Measurements from ENCODE around the gene NDRG3. TPM values are rescaled to one million over a fixed set of nuclear protein-coding genes. Genes with fewer than 3 reads are reported as not detected.

NDRG3 gene
- total RNA-seq, 4 donors from 2014 or later, result 19.2 to 24.2 (median 22.7) TPM

DNA sequence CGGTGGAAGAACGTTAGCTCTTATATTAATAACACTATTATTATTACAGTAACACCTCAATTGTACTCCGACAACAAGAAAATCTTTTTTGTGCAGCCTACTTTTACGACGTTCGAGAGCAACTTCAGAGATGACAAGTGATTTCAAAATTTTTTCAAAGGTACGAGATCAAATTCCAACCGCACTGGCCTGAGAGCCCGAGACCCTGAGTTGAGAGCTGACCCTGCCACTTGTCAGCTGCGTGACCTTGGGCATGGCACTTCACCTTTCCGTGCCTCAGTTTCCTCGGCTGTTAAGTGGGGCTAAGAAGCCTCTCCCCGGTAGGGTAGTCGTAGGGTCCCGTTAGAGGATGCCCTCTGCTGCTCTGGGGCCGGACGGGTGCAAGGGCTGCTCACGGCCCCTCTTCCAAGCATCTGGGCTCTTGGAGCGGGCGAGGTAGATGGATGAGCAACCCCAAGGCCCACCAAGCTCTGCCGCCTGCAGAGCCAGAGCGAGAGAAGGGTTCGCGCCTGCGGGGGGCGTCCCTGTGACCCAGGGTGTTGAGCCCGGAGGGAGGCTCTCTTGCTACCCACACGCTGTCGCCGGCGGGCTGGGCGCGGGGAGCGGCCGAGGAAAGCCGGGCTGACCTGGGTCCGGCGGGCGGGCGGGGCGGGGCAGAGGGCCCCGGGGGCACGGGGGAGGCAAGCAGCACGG is 510 bp downstream of the NDRG3 start:
- H3K27me3 ChIP-seq, result no peaks in the 10 kb centered on the region
- H3K4me1 ChIP-seq, result peaks cover 20% of the 10 kb centered on the region
- no peaks in the 10 kb centered on the region for H3K9me3 ChIP-seq
- WGBS, result 7% methylated on average over 11 of the region's 44 CpGs
- H3K27ac ChIP-seq, result no peak overlapping the region
- TF ChIP-seq EP300 (IDR thresholded peaks at IDR 0.05) (no peak), POLR2A (IDR thresholded peaks at IDR 0.05) (no peak), POLR2AphosphoS5 (IDR thresholded peaks at IDR 0.05) (no peak)
- TF ChIP-seq, protein P1, sequence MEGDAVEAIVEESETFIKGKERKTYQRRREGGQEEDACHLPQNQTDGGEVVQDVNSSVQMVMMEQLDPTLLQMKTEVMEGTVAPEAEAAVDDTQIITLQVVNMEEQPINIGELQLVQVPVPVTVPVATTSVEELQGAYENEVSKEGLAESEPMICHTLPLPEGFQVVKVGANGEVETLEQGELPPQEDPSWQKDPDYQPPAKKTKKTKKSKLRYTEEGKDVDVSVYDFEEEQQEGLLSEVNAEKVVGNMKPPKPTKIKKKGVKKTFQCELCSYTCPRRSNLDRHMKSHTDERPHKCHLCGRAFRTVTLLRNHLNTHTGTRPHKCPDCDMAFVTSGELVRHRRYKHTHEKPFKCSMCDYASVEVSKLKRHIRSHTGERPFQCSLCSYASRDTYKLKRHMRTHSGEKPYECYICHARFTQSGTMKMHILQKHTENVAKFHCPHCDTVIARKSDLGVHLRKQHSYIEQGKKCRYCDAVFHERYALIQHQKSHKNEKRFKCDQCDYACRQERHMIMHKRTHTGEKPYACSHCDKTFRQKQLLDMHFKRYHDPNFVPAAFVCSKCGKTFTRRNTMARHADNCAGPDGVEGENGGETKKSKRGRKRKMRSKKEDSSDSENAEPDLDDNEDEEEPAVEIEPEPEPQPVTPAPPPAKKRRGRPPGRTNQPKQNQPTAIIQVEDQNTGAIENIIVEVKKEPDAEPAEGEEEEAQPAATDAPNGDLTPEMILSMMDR (IDR thresholded peaks at IDR 0.05), result no peak
- peak overlapping the region; percentile 89 for H3K4me3 ChIP-seq
- H3K36me3 ChIP-seq, result no peaks in the 10 kb centered on the region
- peak in 1 of 2 donors; percentile 68 for DNase-seq (ENCODE audit: low spot score in 2 of 2)

DNA sequence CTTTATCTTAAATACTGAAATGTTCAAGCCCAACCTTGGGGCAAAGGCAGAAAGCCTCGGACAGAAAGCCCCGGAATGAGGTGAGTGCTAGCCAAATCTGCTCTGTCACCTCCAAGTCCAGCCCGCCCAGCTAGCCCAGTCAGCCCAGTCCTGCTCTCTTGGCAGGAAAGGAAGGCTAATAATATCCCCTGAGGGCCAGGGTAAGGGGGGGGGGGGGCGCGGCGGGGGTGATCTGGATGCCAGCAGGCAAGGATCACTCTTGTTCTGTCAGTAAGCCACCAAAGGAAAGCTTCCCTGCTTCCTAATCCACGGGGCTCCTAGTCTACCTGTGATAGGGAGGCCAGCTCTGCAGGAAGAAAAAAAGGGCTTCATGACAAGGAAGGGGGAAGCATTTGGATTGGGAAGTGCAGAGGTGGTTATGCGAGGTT is 1.1 kb downstream of the NDRG3 start:
- WGBS, result 8% methylated on average over 8 of the region's 8 CpGs
- H3K36me3 ChIP-seq, result no peaks in the 10 kb centered on the region
- H3K27me3 ChIP-seq, result no peaks in the 10 kb centered on the region
- peaks cover 20% of the 10 kb centered on the region for H3K4me1 ChIP-seq
- TF ChIP-seq, protein P1 (IDR thresholded peaks at IDR 0.05), result no peak
- TF ChIP-seq POLR2AphosphoS5 (IDR thresholded peaks at IDR 0.05) (no peak), POLR2A (IDR thresholded peaks at IDR 0.05) (no peak), EP300 (IDR thresholded peaks at IDR 0.05) (no peak)
- no peak for DNase-seq (ENCODE audit: low spot score in 2 of 2)
- no peak overlapping the region for H3K27ac ChIP-seq
- no peaks in the 10 kb centered on the region for H3K9me3 ChIP-seq
- peak overlapping the region; percentile 89 for H3K4me3 ChIP-seq

DNA sequence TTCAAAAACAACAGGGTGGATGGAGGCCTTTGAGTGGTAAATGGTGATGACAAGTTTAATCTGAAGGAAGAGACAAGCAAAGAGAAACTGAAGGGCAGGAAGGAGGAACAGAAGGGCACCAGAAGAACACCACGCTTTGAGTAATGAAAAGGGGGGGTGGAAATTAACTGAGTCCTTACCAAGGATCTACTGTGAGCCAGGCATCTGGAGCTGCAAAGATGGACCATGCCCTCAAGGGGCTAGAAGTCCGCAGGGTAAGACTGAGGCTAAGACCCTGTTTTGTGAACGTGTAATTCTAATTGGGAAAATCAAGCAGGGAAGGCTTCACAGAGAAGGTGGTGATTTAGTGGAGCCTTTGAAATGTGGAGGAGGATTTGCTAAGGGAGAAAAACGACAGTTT is 1.6 kb downstream of the NDRG3 start:
- H3K4me3 ChIP-seq, result no peak overlapping the region
- no peaks in the 10 kb centered on the region for H3K27me3 ChIP-seq
- DNase-seq (ENCODE audit: low spot score in 2 of 2), result no peak
- no peaks in the 10 kb centered on the region for H3K9me3 ChIP-seq
- H3K36me3 ChIP-seq, result no peaks in the 10 kb centered on the region
- no peak overlapping the region for H3K27ac ChIP-seq
- WGBS, result 68% methylated on average over 4 of the region's 4 CpGs
- peaks cover 20% of the 10 kb centered on the region for H3K4me1 ChIP-seq
- TF ChIP-seq EP300 (IDR thresholded peaks at IDR 0.05) (no peak), POLR2A (IDR thresholded peaks at IDR 0.05) (no peak), POLR2AphosphoS5 (IDR thresholded peaks at IDR 0.05) (no peak)
- TF ChIP-seq, protein P1 (IDR thresholded peaks at IDR 0.05), result no peak

DNA sequence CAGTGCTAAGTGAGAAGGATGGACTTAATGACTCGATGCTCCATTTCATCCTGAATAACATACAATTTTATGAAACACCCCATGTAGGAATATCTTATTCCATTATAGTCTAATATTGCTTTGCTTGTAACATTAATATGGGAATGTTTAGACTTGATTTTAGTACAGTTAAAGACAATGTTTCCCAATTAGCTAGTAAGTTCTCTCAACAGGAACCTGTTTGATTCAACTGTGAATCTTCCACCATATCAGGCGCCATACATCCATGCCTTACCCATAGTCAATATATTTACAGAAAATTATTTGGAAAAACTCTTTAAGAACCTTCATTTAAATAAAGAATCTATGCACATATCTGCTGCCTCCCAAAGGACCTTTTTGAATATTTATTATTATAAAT is 3.3 kb downstream of the NDRG3 start:
- Histone ChIP-seq H3K27ac (no peak overlapping the region), H3K4me3 (no peak overlapping the region), H3K27me3 (no peaks in the 10 kb centered on the region), H3K36me3 (no peaks in the 10 kb centered on the region), H3K4me1 (peaks cover 20% of the 10 kb centered on the region), H3K9me3 (no peaks in the 10 kb centered on the region)
- 93% methylated on average over 2 of the region's 2 CpGs for WGBS
- DNase-seq (ENCODE audit: low spot score in 2 of 2), result no peak
- TF ChIP-seq POLR2A (IDR thresholded peaks at IDR 0.05) (no peak), POLR2AphosphoS5 (IDR thresholded peaks at IDR 0.05) (no peak), EP300 (IDR thresholded peaks at IDR 0.05) (no peak)
- TF ChIP-seq, protein P1 (IDR thresholded peaks at IDR 0.05), result no peak

DNA sequence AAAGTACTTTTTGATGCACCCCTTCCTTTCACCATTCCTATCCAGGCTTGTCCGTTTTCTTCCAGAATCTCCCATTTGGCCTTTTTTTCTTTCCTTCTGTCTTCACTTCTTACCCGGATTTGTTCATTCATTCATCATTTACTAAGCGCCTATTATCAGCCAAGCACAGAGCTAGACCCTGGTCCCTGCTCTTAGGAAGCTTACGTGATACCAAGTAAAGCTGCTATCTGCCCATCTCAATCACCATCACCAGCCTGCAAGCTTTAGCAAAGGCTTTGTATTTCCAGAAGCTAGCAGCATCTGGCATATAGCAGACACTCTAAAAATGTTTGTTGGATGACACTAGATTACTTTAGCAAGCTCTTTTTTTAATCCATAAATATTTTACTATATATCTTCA is 4.8 kb downstream of the NDRG3 start:
- DNase-seq (ENCODE audit: low spot score in 2 of 2), result no peak
- TF ChIP-seq, protein P1 (IDR thresholded peaks at IDR 0.05), result no peak
- TF ChIP-seq POLR2AphosphoS5 (IDR thresholded peaks at IDR 0.05), result no peak
- no peak for TF ChIP-seq EP300 (IDR thresholded peaks at IDR 0.05)

More for the DNA sequence above, 4.8 kb downstream of the NDRG3 start:
- H3K4me3 ChIP-seq, result no peak overlapping the region
- H3K27ac ChIP-seq, result no peak overlapping the region
- WGBS, result 80% methylated on average over 4 of the region's 4 CpGs
- H3K4me1 ChIP-seq, result peaks cover 14% of the 10 kb centered on the region
- H3K9me3 ChIP-seq, result no peaks in the 10 kb centered on the region
- H3K36me3 ChIP-seq, result no peaks in the 10 kb centered on the region
- no peaks in the 10 kb centered on the region for H3K27me3 ChIP-seq
